GM21447 (cell line): Measurements from ENCODE around the gene PDXDC1.
"Not testable (repeated sequence)": the region's sequence is repeated elsewhere in the genome, so short reads cannot be mapped to it uniquely, and the experiment has no call there.

Source experiments
- ATAC-seq: cut with Tn5 transposase; IDR thresholded peaks from one replicate; pipeline ENCODE4 v1.9.1; 2021; ENCODE audit not compliant: unreplicated experiment

PDXDC1 gene

GRCh38 chr16:15148831-15149230, 174.0 kb downstream of the PDXDC1 start:
- not testable (repeated sequence) for ATAC-seq

DNA sequence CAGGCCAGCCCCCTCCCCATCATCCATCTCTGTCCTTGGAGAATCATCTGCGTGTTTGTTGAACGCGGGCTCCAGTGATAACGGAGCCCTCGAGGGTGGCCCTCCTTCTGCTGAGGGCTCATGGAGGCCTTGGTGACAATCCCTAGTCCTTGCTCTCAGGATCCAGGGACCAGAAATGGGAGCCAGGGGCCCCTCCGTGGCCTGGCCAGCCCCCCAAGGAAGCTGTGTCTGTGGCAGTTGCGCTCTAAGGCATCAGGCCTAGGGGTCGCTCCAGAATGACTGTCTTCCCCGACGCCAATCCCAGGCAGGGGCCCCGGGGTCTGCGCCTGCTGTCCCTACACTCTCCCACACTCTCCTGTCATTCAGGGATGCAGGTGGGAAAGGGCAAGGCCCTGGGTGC, 174.4 kb downstream of the PDXDC1 start:
- not testable (repeated sequence) for ATAC-seq

- ATAC-seq: not testable (repeated sequence)
These were observed 179.2 kb downstream of the PDXDC1 start for GRCh38 chr16:15154005-15154404.

DNA sequence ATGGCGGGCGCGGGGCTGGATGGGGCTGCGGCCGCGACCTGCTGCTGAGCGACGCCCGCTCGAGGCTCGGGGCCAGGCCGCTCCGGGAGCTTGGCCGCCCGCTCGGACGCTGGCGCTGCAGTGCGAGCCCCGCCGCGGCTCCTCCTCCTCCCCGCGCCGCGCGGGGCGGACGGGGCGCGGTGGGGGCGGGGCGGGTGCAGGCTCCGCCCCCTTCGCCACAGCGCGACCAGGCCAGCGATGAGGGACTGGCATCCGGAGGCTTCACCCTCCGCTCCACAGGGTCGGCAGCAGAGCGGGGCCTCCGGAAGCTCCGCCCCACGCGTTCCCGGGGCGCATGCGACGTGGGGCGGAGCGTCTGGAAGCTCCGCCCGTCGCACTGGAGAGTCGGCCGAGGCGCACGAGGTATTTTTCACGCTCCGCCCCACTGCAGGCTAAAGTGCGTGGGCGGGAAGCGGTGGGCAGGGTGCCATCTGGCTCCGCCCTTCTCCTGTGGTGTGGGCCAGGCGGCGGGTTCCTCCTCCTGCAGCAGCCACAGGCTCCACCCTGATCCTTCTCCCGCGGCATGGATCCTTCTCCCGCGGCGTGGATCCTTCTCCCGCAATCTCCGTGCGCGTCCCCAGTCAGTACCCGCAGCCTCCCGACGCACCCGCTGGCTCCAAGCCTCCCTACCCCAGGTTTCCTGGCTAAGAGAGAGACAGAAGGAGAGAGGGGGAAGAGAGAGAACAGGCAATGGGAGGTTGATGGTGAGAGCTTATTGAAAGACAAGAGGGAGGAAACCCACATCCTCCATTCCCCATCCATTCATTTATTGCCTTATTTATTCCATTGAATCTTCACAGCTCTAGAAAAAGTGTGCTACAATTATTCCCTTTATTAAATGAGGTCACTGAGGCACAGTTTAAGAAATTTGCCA, 180.1 kb downstream of the PDXDC1 start:
- peak; percentile 50 for ATAC-seq

- ATAC-seq: not testable (repeated sequence)
These were observed 182.8 kb downstream of the PDXDC1 start for GRCh38 chr16:15157644-15158043.

DNA sequence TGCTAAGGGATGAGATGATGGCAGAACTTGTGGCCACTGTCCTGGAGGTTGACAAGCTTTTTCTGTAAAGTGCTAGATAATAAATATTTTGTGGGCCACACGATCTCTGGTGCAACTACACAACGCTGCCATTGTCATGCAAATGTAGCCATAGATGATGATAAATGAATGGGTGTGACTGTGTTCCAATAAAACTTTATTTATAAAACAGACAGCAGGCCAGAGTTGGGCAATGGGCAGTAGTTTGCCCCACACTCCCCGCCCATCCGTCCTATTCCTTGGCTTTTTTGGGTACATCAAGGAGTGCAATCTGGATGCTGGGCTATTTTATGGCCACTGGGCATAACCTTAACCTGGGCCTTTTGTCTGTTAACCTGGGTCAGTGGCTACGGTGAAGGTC, 184.8 kb downstream of the PDXDC1 start:
- ATAC-seq: not testable (repeated sequence)

GRCh38 chr16:15160571-15160970, 185.7 kb downstream of the PDXDC1 start:
- not testable (repeated sequence) for ATAC-seq

GRCh38 chr16:15163055-15163454, 188.2 kb downstream of the PDXDC1 start:
- ATAC-seq: not testable (repeated sequence)

DNA sequence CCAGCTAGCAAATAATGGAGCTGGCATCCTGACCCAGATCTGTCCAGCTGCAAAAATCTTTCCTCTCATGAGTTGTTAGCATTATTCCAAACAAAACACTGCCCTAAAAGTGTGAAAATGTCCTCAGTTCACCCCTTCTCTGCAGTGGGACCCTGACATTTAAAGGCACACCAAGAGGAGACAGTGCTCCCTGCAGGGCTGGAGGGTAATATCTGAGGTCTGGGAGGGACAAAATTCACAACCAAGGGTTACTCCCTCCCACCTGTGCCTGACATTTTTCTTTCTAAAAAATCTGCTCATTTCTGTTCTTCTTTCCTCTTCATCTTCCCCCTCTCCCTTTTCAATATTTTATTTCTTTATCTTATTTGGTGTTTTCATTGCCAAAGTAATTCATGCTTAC, 191.4 kb downstream of the PDXDC1 start:
- ATAC-seq: not testable (repeated sequence)

GRCh38 chr16:15168303-15168702, 193.5 kb downstream of the PDXDC1 start:
- ATAC-seq: not testable (repeated sequence)

DNA sequence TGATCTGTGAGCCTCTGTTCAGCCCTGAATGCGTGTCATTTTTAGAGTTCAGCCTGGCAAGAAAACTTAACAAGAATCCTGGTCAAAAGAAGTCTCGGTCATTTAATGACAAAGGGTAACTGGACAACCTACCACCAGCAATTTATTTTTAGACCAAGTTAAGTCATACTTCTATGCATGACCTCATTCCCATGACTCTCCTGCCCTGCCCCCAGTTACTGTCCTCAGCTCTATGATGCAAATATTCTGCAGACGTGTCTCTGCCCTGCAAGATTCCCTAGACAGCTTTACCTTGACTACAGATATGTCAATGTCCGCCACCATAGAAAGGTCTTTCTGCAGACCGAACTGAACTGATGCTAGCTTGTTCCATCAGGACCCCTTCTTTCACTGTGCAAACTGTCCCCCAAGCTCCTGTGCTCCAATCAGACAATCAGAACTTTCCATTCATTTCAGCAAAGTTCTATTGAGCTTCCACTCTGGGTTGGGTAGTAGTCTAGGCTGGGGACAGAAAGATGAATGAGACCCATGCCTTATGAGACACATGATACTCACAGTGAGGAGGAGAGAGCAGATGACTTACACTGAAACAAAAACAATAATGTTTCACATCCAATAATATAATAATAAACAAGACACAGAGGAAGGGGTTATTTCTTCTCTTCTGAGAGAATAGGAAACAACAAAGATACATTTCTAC, 194.3 kb downstream of the PDXDC1 start:
- ATAC-seq: not testable (repeated sequence)

- ATAC-seq: not testable (repeated sequence)
These were observed 205.1 kb downstream of the PDXDC1 start for GRCh38 chr16:15179909-15180308.

DNA sequence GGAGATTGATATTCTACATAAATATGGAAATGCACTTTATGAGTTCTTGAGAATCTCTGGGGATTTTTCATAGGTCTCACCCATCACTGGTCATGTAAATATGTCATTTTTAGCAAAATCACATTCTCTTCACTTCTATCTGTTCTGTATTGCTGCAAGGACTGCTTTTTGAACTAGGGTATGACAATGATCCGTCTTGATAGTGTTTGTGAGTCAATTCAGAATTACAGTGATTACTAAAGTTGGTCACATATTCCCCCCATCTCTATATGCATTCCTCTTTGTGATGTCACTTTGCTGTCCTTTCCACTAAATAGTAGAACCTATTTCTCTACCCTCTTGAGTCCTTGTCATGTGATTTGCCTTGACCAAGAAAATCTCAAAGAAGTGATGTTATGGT, 206.1 kb downstream of the PDXDC1 start:
- ATAC-seq: not testable (repeated sequence)

GRCh38 chr16:15184000-15184399, 209.2 kb downstream of the PDXDC1 start:
- ATAC-seq: not testable (repeated sequence)
